ENCODE data around the gene C16orf90.

GRCh38 chr16:3497771-3498170, 2.5 kb upstream of the C16orf90 start:
- TF ChIP-seq CTCF (IDR thresholded peaks at IDR 0.05; ENCODE audit: insufficient read depth, low read length, poor library complexity, severe bottlenecking), result no peak
- TF ChIP-seq EZH2phosphoT487 (conservative IDR thresholded peaks at IDR 0.05; ENCODE audit: low read length), result no peak
